GM12878 (cell line): ENCODE data around the gene SNRK. TPM values are rescaled to one million over a fixed set of nuclear protein-coding genes. Genes with fewer than 3 reads are reported as not detected.

ENCODE experiments used
- ATAC-seq: fragments of 200-7000 bp; cut with Tn5 transposase; 3 replicates; pipeline ENCODE4 v1.9.1; 2020; ENCODE audit warnings: mild to moderate bottlenecking, moderate library complexity
- BruUV-seq: library from RNA; stranded (reverse); fragments of 400-500 nt; replicated peaks from 2 replicates; lab custom pipeline; 2021; lab: Mats Ljungman, UMichigan
- CTCF ChIA-PET: fragments of 300-600 bp; sonication (Branson Sonifier 250); formaldehyde crosslinking; extraction: SDS; loops from one replicate; lab custom pipeline; 2021; ENCODE audit warnings: inconsistent platforms; lab: Yijun Ruan, JAX
- POLR2A ChIA-PET: fragments of 350-600 bp; formaldehyde crosslinking; extraction: SDS; loops from one replicate; lab custom pipeline; 2021; ENCODE audit warnings: inconsistent platforms; lab: Charles Lee
- RAD21 ChIA-PET: fragments of 300-600 bp; sonication (Branson Sonifier 250); formaldehyde crosslinking; loops from one replicate; lab custom pipeline; 2023; ENCODE audit warnings: antibody characterized with exemption; ENCODE audit not compliant: unreplicated experiment; lab: Charles Lee
- SMC1A ChIA-PET: fragments of 300-600 bp; sonication (Branson Sonifier 250); formaldehyde crosslinking; loops from one replicate; lab custom pipeline; 2023; ENCODE audit not compliant: unreplicated experiment, uncharacterized antibody; lab: Charles Lee
- DNase-seq: peaks from one replicate; pipeline ENCODE4 v3.0.0-alpha.2; 2011; ENCODE audit warnings: low read depth, low spot score
- FAIRE-seq: peaks from 3 replicates; lab custom pipeline; 2011; peaks lifted over from hg19 to GRCh38; lab: Jason Lieb, UNC
- H2AFZ ChIP-seq: 2 replicates; pipeline ENCODE4 v1.6.0; 2011; ENCODE audit warnings: low read depth, low read length, control low read depth; ENCODE audit not compliant: control insufficient read depth
- H3K27ac ChIP-seq: 2 replicates; pipeline ENCODE4 v1.5.1; 2011; ENCODE audit warnings: control low read depth; ENCODE audit not compliant: control insufficient read depth, insufficient read depth
- H3K27me3 ChIP-seq, 2 experiments: replicated peaks in 1 of 2; 2 replicates each; pipeline versions ENCODE4 v1.6.0 to v1.6.1; 2011; ENCODE audit warnings: low read length in 1 of 2; ENCODE audit not compliant: control insufficient read depth in 2 of 2, insufficient read depth in 2 of 2
- H3K36me3 ChIP-seq, 2 experiments: 2 replicates each; pipeline ENCODE4 v1.5.1; 2011; ENCODE audit warnings: low read length in 1 of 2; ENCODE audit not compliant: control insufficient read depth in 2 of 2, insufficient read depth in 2 of 2
- H3K4me1 ChIP-seq: 2 replicates; pipeline ENCODE4 v1.6.1; 2011; ENCODE audit warnings: mild to moderate bottlenecking, low read length, moderate library complexity, mixed read lengths; ENCODE audit not compliant: control insufficient read depth, insufficient read depth
- H3K4me2 ChIP-seq: 2 replicates; pipeline ENCODE4 v1.6.0; 2011; ENCODE audit warnings: control low read depth; ENCODE audit not compliant: control insufficient read depth, insufficient read depth
- H3K4me3 ChIP-seq: fragments of 200-600 bp; sonication (generic); 2 replicates; pipeline ENCODE4 v1.5.1; 2016
- H3K79me2 ChIP-seq: 2 replicates; pipeline ENCODE4 v1.6.0; 2011; ENCODE audit warnings: low read length; ENCODE audit not compliant: control insufficient read depth, insufficient read depth
- H3K9ac ChIP-seq: 2 replicates; pipeline ENCODE4 v1.8.0; 2011; ENCODE audit warnings: low read length, control low read depth, mixed read lengths; ENCODE audit not compliant: control insufficient read depth, insufficient read depth
- H3K9me3 ChIP-seq: replicated peaks from 3 replicates; pipeline ENCODE4 v1.5.1; 2011; ENCODE audit warnings: mild to moderate bottlenecking, low read length; ENCODE audit not compliant: control insufficient read depth, insufficient read depth
- H4K20me1 ChIP-seq: 2 replicates; pipeline ENCODE4 v1.6.0; 2011; ENCODE audit not compliant: control insufficient read depth, insufficient read depth
- BHLHE40 ChIP-seq, 2 experiments: fragments of 450-650 bp in 1 of 2; IDR thresholded peaks; 2 replicates each; pipeline ENCODE4 v1.6.1; 2011 to 2017; ENCODE audit warnings: low read depth in 2 of 2, borderline replicate concordance in 1 of 2, improper control_type of control experiment in 1 of 2, low read length in 1 of 2, mild to moderate bottlenecking in 1 of 2
- ESRRA ChIP-seq: IDR thresholded peaks from 2 replicates; pipeline ENCODE4 v1.6.1; 2012; ENCODE audit warnings: mild to moderate bottlenecking, low read length, improper control_type of control experiment
- KLF5 ChIP-seq: fragments of 450-650 bp; IDR thresholded peaks from 2 replicates; pipeline ENCODE4 v1.6.1; 2014; ENCODE audit warnings: mild to moderate bottlenecking; ENCODE audit not compliant: partially characterized antibody
- LARP7 ChIP-seq: fragments of 450-650 bp; IDR thresholded peaks from 2 replicates; pipeline ENCODE4 v1.6.1; 2017; ENCODE audit warnings: mild to moderate bottlenecking
- MEF2B ChIP-seq: fragments of 450-650 bp; IDR thresholded peaks from 2 replicates; pipeline ENCODE4 v1.6.1; 2018; ENCODE audit warnings: mild to moderate bottlenecking, moderate library complexity; ENCODE audit not compliant: partially characterized antibody, poor library complexity, severe bottlenecking
- NBN ChIP-seq: fragments of 450-650 bp; IDR thresholded peaks from 2 replicates; pipeline ENCODE4 v1.6.1; 2016
- RAD21 ChIP-seq: IDR thresholded peaks from 2 replicates; pipeline ENCODE4 v1.6.1; 2011; ENCODE audit warnings: mild to moderate bottlenecking, low read depth, low read length, moderate library complexity; ENCODE audit not compliant: insufficient read depth
- RAD51 ChIP-seq: fragments of 450-650 bp; IDR thresholded peaks from 2 replicates; pipeline ENCODE4 v1.6.1; 2016; ENCODE audit warnings: moderate library complexity, mild to moderate bottlenecking, inconsistent platforms
- SIN3A ChIP-seq: IDR thresholded peaks from 2 replicates; pipeline ENCODE4 v1.6.1; 2012; ENCODE audit warnings: low read depth, low read length, improper control_type of control experiment
- ZBED1 ChIP-seq: IDR thresholded peaks from 2 replicates; pipeline ENCODE4 v1.6.1; 2016; ENCODE audit warnings: borderline replicate concordance
- ZNF274 ChIP-seq: IDR thresholded peaks from one replicate; pipeline ENCODE4 v1.8.0; 2011; ENCODE audit not compliant: insufficient read length, insufficient read depth
- WGBS: methylation state at CpG from one replicate; pipeline ENCODE4 v1.1.6; 2016; ENCODE audit warnings: low lambda C conversion rate; ENCODE audit not compliant: insufficient replicate concordance, insufficient coverage; ENCODE audit errors: missing lambda C conversion rate; 5-methylcytosine and 5-hydroxymethylcytosine counted together
- in situ Hi-C: fragments of 300-500 bp; cut with MboI; formaldehyde crosslinking; loops from 9 replicates; pipeline ENCODE4 v1.14.3; 2018; ENCODE audit warnings: mixed read lengths
- intact Hi-C: fragments of 100-400 bp; cut with micrococcal nuclease; formaldehyde crosslinking; loops from one replicate; pipeline ENCODE4 v1.14.2; 2022; ENCODE audit not compliant: unreplicated experiment
- polyA plus RNA-seq, 11 experiments: library from polyadenylated mRNA; depleted of rRNA in 4 of 11; unstranded in 6 of 11; stranded (reverse) in 5 of 11; fragments of >200 nt; fragmentation: Nextera tagmentation in 4 of 11; fragmentation: Illumina TruSeq in 1 of 11; extraction: Ambion mirVana in 4 of 11; extraction: Trizol in 1 of 11; gene quantifications; 1 replicate in 1 of 11; 2 replicates in 10 of 11; pipeline versions ENCODE4 v1.2.1 to v1.2.3, GENCODE V29; 2011 to 2016; ENCODE audit warnings: inconsistent platforms in 2 of 11, missing spikeins in 2 of 11, low read depth in 1 of 11
- total RNA-seq, 4 experiments: library from RNA; depleted of rRNA in 3 of 4; stranded (reverse); fragments of >200 nt in 3 of 4; fragmentation: Illumina TruSeq in 1 of 4; extraction: Trizol in 1 of 4; gene quantifications; 2 replicates each; pipeline versions ENCODE4 v1.2.1 to v1.2.3, GENCODE V29; 2013 to 2021

The SNRK gene
- total and polyA plus RNA-seq, 10 of the 15 experiments (the other 5 are each of a cell fraction or from before 2014, with no cell fraction given) = 1.6 to 12.1 (median 7.6) TPM

DNA sequence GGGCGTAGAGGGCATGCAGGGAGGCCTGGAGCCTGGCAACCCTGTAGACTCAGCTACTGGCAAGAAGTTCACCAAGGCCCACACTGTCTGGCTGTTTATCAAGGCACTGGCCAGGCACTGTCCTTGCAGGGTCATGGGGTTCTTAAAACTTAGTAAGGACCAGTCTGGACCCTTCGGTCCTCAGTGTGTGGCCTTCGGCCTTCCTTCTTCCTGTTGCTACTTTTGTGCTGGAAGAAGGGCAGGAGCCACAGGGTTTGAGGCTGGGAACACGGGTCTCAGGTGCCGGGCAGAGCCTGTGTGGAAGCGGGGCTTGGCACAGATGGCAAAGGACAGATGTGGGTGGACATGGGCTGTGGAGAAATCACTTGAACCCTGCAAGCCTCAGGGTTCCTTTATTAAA is 76.6 kb downstream of the SNRK start (continued):
- no peak for TF ChIP-seq KLF5
- no peak for TF ChIP-seq RAD21
- TF ChIP-seq MEF2B = no peak

DNA sequence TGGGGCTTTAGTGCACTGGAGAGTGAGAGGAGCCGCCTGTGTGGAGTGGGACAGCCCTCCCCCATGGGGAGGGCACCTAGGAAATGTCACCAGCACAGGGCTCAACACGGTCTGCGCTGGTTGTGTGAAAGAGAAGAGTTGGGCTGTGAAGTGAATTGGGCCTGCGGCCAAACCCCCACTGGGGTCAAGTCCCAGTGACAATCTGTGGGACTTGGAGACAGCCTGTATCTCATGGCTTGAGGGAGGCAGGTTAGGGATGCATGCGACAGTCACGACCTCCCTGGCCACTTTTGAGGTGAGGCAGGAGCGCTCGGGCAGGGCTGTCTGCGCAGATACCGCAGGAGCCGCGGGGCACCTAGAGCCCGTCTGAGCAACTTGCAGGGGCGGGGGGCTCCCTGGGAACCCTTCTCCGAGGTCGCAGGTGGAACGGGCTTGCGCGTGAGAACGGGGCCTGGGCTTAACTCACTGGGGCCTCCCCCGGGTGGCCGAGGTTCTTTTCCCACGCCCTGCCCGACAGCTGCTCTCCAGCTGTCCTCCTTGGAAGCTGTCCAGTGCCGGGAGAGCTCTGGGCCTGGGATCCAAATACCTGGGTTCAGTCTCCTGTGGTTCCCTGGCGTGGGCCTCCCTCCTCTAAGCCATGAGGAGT is 77.4 kb downstream of the SNRK start:
- H3K27me3 ChIP-seq = no peaks in the 10 kb centered on the region
- H3K9me3 ChIP-seq = no peaks in the 10 kb centered on the region
- intact Hi-C loops (no loop called here), in situ Hi-C loops (no loop called here)
- H3K4me2 ChIP-seq = no peak overlapping the region
- DNase-seq = no peak
- no peak overlapping the region for H2AFZ ChIP-seq
- TF ChIP-seq LARP7 = no peak
- no peak for TF ChIP-seq ZBED1
- no peak for TF ChIP-seq BHLHE40 (IDR thresholded peaks at IDR 0.05; ENCODE audit: borderline replicate concordance in 1 of 2, low read depth in 2 of 2, low read length in 1 of 2)
- TF ChIP-seq RAD51 = no peak
- no peak for TF ChIP-seq ZNF274
- no peak for TF ChIP-seq SIN3A
- TF ChIP-seq NBN = no peak
- TF ChIP-seq ESRRA = no peak
- 0 out of 2 replicates have a peak, but pooled peaks cover 2% of the 10 kb centered on the region for H4K20me1 ChIP-seq
- POLR2A ChIA-PET = no interaction called here
- H3K4me3 ChIP-seq = no peak overlapping the region
- H3K4me1 ChIP-seq = no peaks in the 10 kb centered on the region
- WGBS = 77% methylated on average over 26 of the region's 26 CpGs
- no peak for ATAC-seq
- no peak overlapping the region for H3K27ac ChIP-seq
- CTCF ChIA-PET = no interaction called here
- H3K9ac ChIP-seq = no peak overlapping the region
- H3K79me2 ChIP-seq = no peaks in the 10 kb centered on the region
- H3K36me3 ChIP-seq = no peaks in the 10 kb centered on the region; a peak in 2 of 4 replicates
- SMC1A ChIA-PET = no interaction called here
- no TSS peak for BruUV-seq
- RAD21 ChIA-PET = no interaction called here
- FAIRE-seq = no peak
